HG03095 (cell line): ENCODE measurements around the gene SPRR4.
A peak's percentile ranks its signal among the peaks of the same experiment; 100 is the strongest.
"Not testable (repeated sequence)": the region's sequence is repeated elsewhere in the genome, so short reads cannot be mapped to it uniquely, and the experiment has no call there.

Experiments
- ATAC-seq: cut with Tn5 transposase; IDR thresholded peaks from one replicate; pipeline ENCODE4 v1.9.1; 2021; ENCODE audit warnings: moderate library complexity; ENCODE audit not compliant: unreplicated experiment

The SPRR4 gene

DNA sequence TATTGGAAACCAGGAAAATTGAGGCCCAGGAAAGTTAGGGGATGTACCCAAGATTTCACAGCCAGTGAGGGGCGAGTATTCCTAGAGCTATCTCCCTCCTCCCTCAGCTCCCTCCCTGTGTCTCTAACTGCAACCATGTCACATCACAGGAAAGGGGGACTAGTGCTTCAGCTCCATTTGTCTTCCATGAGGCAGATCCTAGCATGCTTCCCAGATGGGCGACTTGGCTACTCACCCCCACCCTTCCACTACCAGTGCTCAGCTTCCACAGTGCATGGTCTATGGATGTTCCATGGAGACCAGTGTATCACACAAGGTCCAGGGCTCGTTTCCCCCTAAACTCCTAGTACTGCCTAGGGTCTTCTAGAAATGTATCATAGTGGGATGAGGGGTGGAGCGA lies 4.6 kb upstream of the SPRR4 start:
- no peak for ATAC-seq

DNA sequence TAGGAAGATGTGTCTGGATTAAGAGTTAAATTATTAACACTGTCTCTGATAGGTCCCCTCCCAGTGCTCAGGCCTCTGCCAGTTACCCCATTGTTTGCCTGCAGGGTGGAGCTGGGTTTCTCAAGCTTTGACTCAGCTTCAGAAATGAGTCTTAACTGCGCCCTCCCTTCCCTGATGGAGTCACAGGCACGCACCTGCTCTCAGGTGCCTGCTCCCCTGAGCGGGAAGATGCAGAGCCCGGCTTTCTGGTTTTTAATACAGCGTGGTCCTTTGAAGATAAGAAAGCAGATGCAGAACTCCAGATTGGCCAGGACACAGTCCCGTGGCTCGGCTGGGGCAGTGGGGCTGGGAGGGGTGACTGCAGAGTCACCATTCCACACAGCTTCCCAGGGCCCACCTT lies 3.2 kb upstream of the SPRR4 start:
- no peak for ATAC-seq

DNA sequence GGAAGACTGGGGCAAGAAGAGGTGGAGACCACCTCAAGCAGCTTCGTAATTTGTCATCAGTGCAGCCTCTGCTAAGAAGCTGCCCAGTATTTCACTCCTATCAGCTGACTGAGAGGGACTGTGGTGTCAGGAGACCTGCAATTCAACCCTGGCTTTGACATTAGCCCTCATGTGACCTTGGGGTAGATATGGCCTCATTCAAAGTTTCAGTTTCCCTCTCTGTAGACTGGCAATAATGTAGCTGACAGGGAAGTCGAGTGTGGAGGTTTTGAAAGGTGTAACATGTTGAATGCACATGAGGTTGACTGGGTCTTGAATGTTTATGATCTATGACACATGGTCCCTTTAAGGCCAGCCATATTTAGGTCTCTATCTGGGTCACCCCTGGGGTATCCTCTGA lies 2.2 kb upstream of the SPRR4 start:
- ATAC-seq: peak; percentile 71

DNA sequence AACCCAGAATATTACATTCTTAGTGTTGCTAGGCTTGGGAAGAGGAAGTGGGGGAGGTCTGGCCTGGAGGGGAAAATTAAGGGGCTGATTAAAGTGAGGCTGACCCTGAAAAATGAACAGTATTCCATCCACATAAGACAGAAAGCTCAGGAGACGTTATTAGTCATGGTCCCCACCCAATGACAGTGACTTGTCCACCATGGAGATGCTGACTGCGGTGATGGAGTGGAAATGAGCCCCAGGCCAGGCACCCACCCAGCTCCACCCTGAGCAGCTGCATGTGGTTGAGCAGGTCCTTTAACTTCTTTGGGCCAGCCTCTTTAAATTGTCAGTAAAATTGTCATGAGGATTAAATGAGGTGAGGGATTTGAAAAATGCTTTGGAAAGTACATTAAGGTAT lies 1.4 kb upstream of the SPRR4 start:
- ATAC-seq: no peak

DNA sequence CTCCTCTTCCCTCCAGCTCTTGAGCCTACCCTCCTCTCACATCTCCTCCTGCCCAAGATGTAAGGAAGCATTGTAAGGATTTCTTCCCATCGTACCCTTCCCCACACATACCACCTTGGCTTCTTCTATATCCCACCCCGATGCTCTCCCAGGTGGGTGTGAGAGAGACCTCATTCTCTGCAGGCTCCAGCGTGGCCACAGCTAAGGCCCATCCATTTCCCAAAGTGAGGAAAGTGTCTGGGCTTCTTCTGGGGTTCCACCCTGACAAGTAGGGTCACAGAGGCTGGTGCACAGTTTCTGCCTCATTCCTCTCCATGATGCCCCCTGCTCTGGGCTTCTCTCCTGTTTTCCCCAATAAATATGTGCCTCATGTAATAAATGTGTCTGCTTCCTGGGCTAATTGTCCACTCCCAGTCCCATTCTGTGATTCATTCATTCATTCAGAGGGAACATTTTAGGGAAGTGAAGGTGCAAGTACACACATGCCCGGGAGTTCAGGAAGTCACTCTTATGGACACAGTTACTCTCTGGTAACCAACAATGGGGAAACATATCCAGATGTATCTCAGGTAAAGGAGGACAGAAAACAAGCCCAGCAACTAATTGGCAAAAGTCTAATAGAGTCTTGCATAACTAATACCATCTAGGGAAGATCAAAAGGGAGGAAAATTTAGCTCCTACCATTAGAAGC lies 1.9 kb downstream of the SPRR4 start:
- ATAC-seq: no peak

DNA sequence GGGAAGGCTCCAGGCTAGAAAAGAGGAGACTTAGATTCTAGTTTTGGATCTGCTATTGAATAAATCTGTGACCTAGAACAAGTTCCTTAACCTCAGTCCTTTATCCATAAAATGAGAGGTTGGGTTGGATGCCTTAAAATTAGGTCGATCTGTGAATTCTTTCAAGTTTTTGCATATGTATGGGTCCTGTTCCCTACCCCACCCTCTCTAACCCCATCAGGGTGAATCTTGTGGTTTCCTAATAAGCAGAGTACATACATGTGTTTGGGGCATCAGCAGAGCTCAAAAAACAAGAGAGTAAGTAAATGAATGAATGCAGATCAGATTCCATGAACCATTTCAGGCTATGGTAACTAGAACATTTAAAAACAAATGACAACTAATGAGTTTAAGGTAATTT lies 6.2 kb downstream of the SPRR4 start:
- ATAC-seq: no peak

DNA sequence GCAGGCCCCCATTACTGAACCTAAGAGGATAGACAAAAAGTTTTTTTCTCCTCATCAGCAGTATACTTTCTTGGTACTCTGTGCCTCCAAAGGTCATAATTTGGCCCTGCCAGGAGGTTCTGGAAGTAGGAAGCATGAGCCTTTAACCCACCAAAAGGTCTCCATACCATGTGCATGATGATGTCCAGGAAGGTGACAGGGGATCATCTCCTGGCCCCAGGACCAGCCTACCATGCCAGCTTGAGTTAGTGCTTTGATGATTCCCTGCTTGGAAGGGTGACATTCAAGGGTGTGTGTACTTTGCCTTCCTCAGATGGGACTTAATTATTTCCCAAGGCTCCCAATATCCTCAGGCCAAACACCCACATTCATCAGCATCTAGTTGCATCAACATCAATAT lies 7.2 kb downstream of the SPRR4 start:
- ATAC-seq: no peak

DNA sequence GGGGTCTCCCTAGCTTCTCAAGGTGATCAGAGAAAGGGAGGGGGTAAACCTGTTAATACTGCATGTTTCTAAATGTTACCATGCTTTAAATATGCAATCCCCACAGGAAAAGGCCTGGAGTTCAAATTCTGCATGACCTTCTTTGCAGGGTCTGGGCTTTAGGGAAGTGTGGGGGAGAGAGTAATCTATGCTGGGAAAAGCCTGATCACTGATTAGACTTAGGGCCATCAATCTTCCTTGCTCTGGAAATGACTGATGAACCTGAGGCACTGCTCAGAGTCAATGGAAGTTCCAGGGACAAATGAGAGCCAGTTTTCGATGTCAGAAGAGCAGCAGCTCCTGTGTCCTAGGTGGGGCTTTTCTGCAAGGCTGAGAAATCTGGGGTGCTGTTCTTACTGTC lies 10.2 kb downstream of the SPRR4 start:
- no peak for ATAC-seq

DNA sequence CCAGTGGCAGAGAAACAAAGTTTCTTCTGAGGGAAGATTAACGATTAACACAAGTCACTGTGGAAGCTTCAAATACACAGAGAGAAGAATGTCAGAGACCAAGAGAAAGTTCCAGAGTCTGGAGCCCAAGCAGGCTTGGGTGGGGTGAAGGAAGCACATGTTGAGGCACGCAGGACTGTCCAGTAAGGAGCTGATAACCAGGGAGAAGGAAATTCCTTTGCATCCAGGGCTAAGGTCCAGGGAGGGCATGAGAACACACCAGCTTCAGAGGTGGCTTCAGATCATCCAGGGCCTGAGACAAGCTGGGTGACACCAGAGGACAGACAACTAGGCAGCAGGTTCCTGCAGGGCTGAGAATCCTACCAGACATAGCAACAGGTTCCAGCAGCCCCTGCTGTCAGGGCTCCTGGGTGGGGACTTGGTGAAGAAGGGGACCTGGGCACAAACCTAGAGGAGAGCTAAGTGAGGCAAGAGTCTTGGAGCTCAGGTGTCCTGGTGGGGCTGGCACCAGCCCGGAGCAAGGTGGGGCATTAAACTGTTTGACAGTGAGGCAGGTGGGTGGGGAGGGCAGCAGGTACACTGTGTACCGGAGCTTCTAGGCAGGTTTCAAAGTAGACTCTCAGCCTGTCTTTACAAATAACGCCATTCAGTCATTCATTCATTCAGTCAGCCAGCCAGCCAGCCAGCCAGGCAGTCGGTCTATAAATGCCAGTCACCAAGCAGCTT lies 10.9 kb downstream of the SPRR4 start:
- ATAC-seq: no peak

DNA sequence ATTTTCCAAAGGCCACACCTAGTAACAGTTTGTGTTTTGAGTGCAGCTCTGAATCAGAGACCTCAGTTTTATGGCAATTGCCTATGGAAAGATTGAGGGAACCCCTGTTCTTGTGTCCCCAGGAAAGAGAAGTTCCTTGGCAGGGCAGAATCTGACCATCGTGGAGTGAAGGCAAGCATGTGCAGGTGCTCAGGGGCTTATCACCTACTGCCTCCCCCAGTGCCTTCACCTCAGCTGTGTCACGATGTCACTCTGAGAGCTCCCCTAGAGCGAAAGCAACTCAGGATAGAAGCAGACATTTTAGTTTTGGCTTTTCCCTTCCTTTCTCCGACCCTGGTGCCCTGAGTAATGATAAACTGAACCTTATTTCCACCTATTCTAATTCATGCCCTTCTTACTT lies 11.6 kb downstream of the SPRR4 start:
- no peak for ATAC-seq

DNA sequence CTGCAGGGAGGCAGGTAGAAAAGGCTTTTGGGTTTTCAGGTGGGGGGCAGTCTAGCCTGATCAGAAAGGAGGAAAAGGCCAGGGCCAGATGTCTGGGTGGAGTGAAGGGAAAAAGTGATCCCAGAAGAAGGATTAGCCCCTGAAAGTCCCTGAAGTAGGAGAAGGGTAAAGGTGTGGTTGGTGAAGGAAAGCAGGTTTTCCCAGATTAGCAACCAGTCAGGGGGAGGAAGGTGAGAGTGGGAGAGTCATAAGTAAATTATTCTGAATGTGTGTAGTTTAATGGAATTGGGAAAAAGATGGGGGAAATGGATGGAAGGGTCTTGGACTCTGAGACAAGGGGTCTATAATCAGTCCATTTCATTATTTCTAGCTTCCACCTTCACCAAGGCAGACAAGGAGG lies 12.8 kb downstream of the SPRR4 start:
- ATAC-seq: no peak

DNA sequence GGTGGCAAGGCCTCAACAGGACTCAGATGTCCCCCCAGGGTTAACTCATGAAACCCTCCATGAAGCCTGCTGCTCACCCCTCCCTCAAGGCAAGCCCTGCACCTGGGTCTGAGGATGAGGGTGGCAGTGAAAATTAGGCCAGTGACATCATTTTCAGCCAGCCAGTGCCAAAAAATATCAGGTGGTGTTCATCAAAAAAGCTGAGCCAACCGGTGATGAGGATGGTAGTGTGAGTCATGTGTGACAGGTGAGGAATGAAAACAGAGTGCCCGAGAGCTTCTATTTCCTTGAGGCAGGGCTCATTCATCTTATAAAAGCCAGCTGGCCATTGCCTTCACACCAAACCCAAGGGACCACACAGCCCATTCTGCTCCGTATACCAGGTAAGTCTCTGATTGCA lies 13.3 kb downstream of the SPRR4 start, which contains the start of gene SPRR1A:
SPRR1A (plus strand) TSS at position 339 of the 400 bp plus-strand sequence. CDS start 1,150 bp downstream, outside the sequence.
- no peak for ATAC-seq

DNA sequence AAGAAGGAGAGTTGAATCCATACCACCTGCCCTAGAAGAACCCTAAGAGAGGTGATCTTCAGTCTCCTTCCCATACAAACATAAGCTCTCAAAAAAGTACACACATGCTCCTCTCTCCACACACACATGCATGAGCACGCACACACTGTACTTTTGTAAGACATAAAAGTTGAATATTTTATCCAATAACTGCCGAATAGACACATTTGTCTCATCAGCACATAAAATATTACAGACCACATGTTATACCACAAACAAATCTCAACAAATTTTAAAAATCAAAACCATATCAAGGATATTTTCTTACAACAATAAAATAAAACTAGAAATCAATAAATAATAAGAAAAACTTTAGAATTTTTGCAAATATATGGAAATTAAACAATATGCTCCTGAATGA lies 16.1 kb downstream of the SPRR4 start:
- no peak for ATAC-seq

DNA sequence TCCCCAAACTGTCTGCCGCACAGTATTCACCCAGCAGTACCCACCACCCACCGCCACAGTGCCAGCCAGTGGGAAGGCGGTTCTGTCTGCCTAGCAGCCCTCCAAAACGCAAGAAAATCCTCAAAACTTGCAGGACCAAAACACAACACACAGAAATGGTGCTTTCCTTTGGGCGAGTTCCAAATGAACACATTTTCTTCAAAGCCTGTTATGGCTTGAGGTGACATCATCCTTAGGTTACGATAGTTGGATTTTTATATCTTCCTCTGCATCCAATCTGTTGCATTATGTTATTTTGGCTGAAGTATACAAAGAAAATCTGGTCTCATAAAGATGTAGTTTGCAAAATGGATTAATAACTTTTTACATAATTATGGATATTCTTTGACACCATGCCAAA lies 22.7 kb downstream of the SPRR4 start:
- no peak for ATAC-seq

DNA sequence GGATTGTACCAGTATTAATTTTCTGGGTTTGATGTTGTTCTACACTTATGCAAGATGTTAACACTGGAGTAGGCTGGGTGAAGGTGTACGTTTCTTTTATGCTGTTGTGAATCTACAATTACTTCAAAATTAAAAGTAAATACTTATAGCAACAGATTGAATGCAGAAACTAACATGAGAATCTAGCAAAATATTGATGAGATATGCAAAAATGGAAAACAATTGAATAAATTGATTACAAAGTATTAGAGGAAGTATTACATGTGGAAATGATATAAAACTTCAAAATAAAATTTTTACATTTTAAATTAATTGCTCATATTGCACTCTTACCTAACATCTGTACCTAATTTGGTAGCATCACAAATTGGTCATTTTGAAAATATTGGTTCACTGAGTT lies 25.4 kb downstream of the SPRR4 start:
- no peak for ATAC-seq

DNA sequence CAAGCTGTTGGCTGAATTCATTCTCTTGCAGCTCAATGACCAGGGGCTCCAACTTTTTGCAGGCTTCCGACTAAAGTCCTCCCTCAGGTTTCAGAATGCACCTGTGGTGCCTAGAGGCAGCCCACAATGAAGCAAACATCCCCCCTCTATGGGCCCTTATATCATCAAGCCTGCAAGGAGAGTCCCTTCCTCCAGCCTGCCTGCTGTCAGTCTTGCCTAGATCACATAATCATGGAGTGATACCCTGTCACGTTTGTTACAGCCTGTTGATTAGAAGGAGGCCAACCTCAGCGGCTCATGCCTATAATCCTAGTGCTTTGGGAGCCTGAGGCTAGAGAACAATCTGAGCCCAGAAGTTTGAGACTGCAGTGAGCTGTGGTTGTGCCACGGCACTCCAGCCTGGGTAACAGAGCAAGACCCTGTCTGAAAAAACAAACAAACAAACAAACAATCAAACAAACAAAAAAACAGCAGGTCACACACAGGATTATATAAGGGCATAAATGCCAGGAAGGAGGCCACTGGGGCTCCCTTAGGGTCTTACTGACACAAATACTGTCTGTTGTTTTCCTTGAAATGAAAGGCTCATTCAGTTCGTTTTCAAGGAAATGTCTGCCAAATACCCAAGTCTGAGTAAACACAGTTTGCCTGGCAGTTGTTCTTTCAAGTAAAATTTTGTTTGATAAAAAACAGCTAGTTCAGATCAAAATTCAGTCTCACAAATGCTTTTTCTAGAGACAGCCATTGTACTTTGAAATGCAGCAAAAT lies 26.4 kb downstream of the SPRR4 start:
- no peak for ATAC-seq

DNA sequence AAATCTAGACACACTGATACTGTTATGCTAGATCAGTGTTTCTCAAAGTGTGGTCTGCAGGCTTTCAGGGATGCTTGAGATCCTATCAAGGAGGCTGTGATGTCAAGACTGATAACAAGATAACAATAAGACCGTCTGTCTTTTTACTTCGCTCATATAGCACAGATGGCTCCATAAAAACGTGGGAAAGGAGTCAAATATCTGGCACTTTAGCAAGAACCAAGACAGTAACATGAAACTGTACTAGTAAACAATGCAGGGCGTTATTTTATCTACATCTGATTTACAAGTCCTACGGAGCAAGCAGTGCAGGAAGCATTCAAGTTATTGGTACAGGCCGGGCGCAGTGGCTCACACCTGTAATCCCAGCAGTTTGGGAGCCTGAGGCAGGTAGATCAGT lies 27.5 kb downstream of the SPRR4 start:
- no peak for ATAC-seq

DNA sequence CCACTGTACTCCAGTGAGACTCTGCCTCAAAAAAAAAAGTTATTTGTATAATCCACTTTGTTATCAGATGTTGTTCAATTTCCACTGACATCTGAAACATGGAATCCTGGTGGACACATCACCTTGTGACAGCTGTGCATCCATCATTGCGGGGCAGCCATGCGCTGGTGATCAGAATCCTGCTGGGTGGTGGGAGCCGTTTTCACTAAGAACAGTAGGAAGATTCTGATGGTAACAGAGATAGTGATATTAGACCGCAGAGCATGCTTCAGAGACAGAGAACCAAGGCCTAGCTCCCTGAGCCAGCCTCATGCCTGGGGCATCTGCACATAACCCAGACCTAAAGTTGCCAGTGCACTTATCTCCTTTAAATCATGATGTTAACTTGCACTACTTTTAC lies 28.0 kb downstream of the SPRR4 start:
- no peak for ATAC-seq

DNA sequence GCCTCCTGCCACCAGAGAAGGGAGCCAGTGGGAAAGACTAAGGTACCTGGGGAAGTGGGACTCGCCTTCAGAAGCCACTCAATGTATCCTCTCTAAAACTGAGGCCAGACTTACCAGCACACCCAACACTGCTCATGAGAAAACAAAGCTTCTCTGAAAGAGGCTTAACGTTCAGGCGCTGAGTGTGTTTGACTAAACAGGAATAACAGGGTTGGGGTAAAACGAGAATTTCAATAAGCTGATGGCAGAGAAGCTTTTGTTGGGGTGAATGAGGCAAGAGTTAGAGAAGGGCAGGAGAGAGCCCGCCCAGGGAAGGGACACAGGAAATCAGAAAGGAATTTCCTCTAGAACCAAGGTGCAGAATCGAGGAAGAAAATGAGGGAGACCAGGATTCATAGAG lies 29.4 kb downstream of the SPRR4 start:
- no peak for ATAC-seq

DNA sequence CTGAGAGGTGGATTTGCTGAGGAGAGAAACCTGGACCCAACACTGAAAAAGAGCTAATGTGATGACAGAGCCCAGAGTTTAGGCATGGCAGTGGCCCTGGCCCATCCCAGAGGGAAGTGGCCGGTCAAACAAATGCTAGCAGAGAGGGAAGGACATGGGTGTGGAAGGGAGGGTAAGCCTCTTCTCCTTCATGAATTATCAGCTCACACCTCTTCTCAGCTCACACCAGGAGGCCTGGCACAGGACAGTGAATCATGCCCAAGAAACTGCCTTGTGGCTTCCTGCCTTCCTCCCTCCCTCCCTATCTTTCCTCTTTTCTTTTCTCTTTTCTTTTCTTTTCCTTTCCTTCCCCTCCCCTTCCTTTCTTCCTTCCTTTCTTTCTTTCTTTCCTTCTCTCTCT lies 29.8 kb downstream of the SPRR4 start:
- ATAC-seq: no peak

DNA sequence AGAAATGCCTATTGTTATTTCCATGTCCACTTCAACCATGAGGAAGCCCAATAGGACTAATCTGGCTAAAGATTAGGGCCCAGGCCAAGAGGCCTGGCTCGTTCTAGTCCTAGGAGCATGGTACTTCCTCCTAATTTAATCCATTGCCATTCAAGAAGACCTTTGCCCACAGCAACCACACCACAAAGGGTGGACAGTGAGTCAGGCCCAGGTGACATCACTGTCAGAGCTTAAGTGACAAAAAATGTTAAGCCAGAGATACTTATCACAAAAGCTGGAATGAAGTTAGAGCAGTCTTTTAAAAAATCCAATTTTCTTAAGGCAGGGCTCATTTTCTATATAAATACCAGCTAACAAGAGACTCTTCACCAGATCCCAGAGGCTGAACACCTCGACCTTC lies 30.9 kb downstream of the SPRR4 start, which contains the start of gene SPRR3:
SPRR3 (plus strand) TSS at position 368 of the 400 bp plus-strand sequence. CDS start 1,272 bp downstream, outside the sequence.
- ATAC-seq: no peak

DNA sequence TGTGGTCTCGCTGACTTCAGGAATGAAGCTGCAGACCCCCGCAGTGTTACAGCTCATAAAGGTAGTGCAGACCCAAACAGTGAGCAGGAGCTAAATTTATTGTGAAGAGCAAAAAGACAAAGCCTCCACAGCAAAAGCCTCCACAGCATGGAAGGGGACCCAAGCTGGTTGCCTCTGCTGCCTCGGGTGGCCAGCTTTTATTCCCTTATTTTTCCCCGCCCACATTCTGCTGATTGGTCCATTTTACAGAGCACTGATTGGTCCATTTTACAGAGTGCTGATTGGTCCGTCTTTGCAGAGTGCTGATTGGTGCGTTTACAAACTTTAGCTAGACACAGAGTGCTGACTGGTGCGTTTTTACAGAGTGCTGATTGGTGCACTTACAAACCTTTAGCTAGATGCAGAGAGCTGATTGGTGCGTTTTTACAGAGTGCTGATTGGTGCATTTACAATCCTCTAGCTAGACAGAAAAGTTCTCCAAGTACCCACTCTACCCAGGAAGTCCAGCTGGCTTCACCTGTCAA lies 40.8 kb downstream of the SPRR4 start:
- ATAC-seq: not testable (repeated sequence)
